Measurements from ENCODE around the gene PTGR1. TPM values are rescaled to one million over a fixed set of nuclear protein-coding genes. Genes with fewer than 3 reads are reported as not detected.

PTGR1 gene
- total and polyA plus RNA-seq, 11 donors: 12.7 to 51.9 (median 37.4) TPM

DNA sequence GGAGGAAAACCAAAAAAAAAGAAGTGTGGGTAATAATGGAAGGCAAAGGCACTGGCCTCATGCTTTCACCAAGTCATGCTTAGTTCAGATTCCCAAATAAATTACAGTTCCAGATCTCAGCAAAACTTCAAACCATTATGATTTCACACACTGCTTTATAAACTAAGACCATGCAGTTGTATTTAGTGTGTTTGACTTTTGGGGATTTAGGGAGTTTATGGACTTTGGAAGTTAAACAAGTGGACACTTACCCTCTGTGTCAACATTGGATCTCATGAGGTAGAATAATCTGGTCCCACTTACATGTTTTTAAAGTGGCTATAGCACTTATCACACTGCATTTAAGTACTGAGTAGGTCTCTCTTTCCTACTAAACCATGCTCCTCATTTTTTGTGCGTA, 35.4 kb upstream of the PTGR1 start:
- intact Hi-C loops (cut with DNase I): loop anchor here in 3 of 10 donors (5.0 to 10.0 kb wide), 3 partner anchors 38 to 440 kb away; partner anchors contain the start of gene PTGR1 (in 1 of the 3)
- H3K36me3 ChIP-seq: no peaks in the 10 kb centered on the region
- H3K4me3 ChIP-seq: no peak overlapping the region
- TF ChIP-seq CTCF (IDR thresholded peaks at IDR 0.05) (no peak), POLR2A (IDR thresholded peaks at IDR 0.05) (no peak)
- peaks cover 3 to 63% (median 25%) of the 10 kb centered on the region in 12 donors for H3K4me1 ChIP-seq
- no peak for ATAC-seq
- DNase-seq: no peak
- no peak overlapping the region for H3K27ac ChIP-seq
- 66 to 88% (median 83%) methylated on average over 1 of the region's 1 CpG for WGBS, 4 donors
- no peaks in the 10 kb centered on the region for H3K9me3 ChIP-seq
- no peaks in the 10 kb centered on the region for H3K27me3 ChIP-seq

DNA sequence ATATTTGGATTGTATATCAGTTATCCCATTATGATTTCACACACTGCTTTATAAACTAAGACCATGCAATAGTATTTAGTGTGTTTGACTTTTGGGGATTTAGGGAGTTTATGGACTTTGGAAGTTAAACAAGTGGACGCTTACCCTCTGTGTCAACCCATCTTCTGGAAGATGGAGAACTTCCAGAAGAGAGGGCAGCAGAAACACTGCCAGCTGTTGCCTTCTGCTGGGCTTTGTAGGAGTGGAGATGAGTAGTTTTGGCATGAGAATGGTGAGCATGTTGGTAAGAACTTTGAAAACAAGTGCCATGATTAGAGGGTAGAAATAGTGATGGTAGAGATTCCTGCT, 33.9 kb upstream of the PTGR1 start:
- Histone ChIP-seq H3K9me3 (no peaks in the 10 kb centered on the region), H3K4me1 (peaks cover 3 to 57% (median 25%) of the 10 kb centered on the region in 12 donors), H3K36me3 (no peaks in the 10 kb centered on the region), H3K27me3 (no peaks in the 10 kb centered on the region), H3K27ac (no peak overlapping the region), H3K4me3 (no peak overlapping the region)
- intact Hi-C loops (cut with DNase I): loop anchor here in 3 of 10 donors (5.0 to 10.0 kb wide), 3 partner anchors 36 to 441 kb away; partner anchors contain the start of gene PTGR1 (in 1 of the 3)
- ATAC-seq (no peak), DNase-seq (no peak)
- TF ChIP-seq CTCF (IDR thresholded peaks at IDR 0.05): no peak
- 88 to 93% (median 88%) methylated on average over 1 of the region's 1 CpG for WGBS, 4 donors

DNA sequence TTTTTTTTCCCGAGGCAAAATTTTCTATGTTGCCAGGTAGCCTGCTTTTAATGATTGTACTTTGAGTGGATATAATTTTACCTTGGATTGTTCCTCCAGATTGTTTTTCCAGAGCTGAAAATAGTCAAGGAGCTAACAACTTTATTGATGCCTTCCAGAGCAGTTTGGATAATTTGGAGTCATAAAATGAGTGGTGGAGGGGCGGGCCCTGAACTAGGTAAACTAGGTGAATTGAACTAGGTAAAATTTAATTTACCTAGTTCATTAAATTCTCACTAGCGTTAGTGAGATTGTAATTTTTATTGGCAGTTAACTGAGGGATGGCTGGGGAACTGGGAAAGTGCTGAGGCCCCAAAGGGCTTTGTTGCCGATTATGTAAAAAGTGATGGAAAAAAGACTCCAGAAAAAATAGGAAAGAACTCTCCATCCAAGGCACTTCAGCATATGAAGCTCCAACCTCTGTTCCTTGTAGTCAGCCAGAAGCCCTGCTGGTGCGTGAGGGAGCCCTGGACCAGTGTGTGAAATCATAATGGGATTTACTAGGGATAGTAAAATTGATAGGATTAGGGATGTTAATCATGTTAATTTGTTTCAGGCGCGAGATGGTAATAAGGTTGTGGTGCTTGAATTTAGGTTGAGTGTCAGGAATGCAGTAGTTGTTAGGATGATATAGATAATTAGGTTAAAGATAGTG, 33.4 kb upstream of the PTGR1 start:
- intact Hi-C loops (cut with DNase I): loop anchor here in 3 of 10 donors (5.0 to 10.0 kb wide), 3 partner anchors 36 to 442 kb away; partner anchors contain the start of gene PTGR1 (in 1 of the 3)
- H3K4me1 ChIP-seq: peaks cover 3 to 55% (median 25%) of the 10 kb centered on the region in 12 donors
- H3K36me3 ChIP-seq: no peaks in the 10 kb centered on the region
- ATAC-seq: no peak
- H3K4me3 ChIP-seq: peak overlapping the region in 9 of 12 donors; percentile 84 to 98 (median 93)
- DNase-seq: no peak
- no peak overlapping the region for H3K27ac ChIP-seq
- H3K27me3 ChIP-seq: no peaks in the 10 kb centered on the region
- no peaks in the 10 kb centered on the region for H3K9me3 ChIP-seq
- no peak for TF ChIP-seq POLR2A (IDR thresholded peaks at IDR 0.05)
- no peak for TF ChIP-seq CTCF (IDR thresholded peaks at IDR 0.05)
- whole genome bisulfite sequencing, 4 donors: 68 to 84% (median 83%) methylated on average over 7 of the region's 7 CpGs

GRCh38 chr9:111632060-111632459, 32.6 kb upstream of the PTGR1 start:
- H3K27me3 ChIP-seq: no peaks in the 10 kb centered on the region
- H3K4me3 ChIP-seq: peak overlapping the region; percentile 84 to 99 (median 93)
- no peaks in the 10 kb centered on the region for H3K9me3 ChIP-seq
- 32 to 37% (median 33%) methylated on average over 5 of the region's 5 CpGs for WGBS, 4 donors
- ATAC-seq: no peak
- intact Hi-C loops (cut with DNase I): loop anchor here in 3 of 10 donors (5.0 to 10.0 kb wide), 3 partner anchors 35 to 443 kb away; partner anchors contain the start of gene PTGR1 (in 1 of the 3)
- DNase-seq: no peak
- peaks cover 3 to 55% (median 25%) of the 10 kb centered on the region in 12 donors for H3K4me1 ChIP-seq
- peak overlapping the region in 10 of 12 donors; percentile 84 to 94 (median 88) for H3K27ac ChIP-seq
- TF ChIP-seq POLR2A (IDR thresholded peaks at IDR 0.05) (no peak), CTCF (IDR thresholded peaks at IDR 0.05) (no peak)
- H3K36me3 ChIP-seq: no peaks in the 10 kb centered on the region
